H9 (cell line): Measurements from ENCODE around the gene SERPINE3. TPM values are rescaled to one million over a fixed set of nuclear protein-coding genes. Genes with fewer than 3 reads are reported as not detected.

Experiments used
- DNase-seq: peaks from one replicate; pipeline ENCODE4 v3.0.0-alpha.2; 2017
- H2AFZ ChIP-seq: one replicate; pipeline ENCODE4 v1.6.1; 2013; ENCODE audit warnings: mild to moderate bottlenecking, low read length, control low read depth, moderate library complexity
- H2AK5ac ChIP-seq: 2 replicates; pipeline ENCODE4 v1.6.1; 2013; ENCODE audit warnings: low read length, control low read depth, mixed read lengths; ENCODE audit not compliant: insufficient read length
- H2BK120ac ChIP-seq: one replicate; pipeline ENCODE4 v1.6.1; 2013; ENCODE audit warnings: low read depth, mild to moderate bottlenecking, low read length, control low read depth, inconsistent platforms; ENCODE audit not compliant: poor library complexity, severe bottlenecking
- H2BK12ac ChIP-seq: 2 replicates; pipeline ENCODE4 v1.6.1; 2013; ENCODE audit warnings: low read length, control low read depth, mixed read lengths, low read depth; ENCODE audit not compliant: insufficient read length
- H2BK15ac ChIP-seq: 2 replicates; pipeline ENCODE4 v1.6.1; 2013; ENCODE audit warnings: low read depth, low read length, control low read depth
- H2BK20ac ChIP-seq: one replicate; pipeline ENCODE4 v1.6.1; 2013; ENCODE audit warnings: low read depth, mild to moderate bottlenecking, low read length, control low read depth, inconsistent platforms; ENCODE audit not compliant: poor library complexity, severe bottlenecking
- H2BK5ac ChIP-seq: 2 replicates; pipeline ENCODE4 v1.6.1; 2013; ENCODE audit warnings: low read length, control low read depth, mixed read lengths; ENCODE audit not compliant: insufficient read length
- H3K14ac ChIP-seq: 2 replicates; pipeline ENCODE4 v1.6.1; 2013; ENCODE audit warnings: low read length, control low read depth; ENCODE audit not compliant: insufficient read depth
- H3K18ac ChIP-seq: 2 replicates; pipeline ENCODE4 v1.6.1; 2013; ENCODE audit warnings: low read depth, mild to moderate bottlenecking, mixed read lengths, low read length, control low read depth; ENCODE audit not compliant: insufficient read length
- H3K23ac ChIP-seq: 2 replicates; pipeline ENCODE4 v1.6.1; 2013; ENCODE audit warnings: low read length, control low read depth, mixed read lengths, low read depth; ENCODE audit not compliant: insufficient read length
- H3K23me2 ChIP-seq: 2 replicates; pipeline ENCODE4 v1.6.1; 2013; ENCODE audit warnings: low read depth, mild to moderate bottlenecking, mixed read lengths, low read length, control low read depth; ENCODE audit not compliant: insufficient read length, poor library complexity, severe bottlenecking
- H3K27ac ChIP-seq: 2 replicates; pipeline ENCODE4 v1.5.1; 2013; ENCODE audit warnings: low read length, control low read depth, mixed read lengths, low read depth; ENCODE audit not compliant: insufficient read length
- H3K27me3 ChIP-seq: 2 replicates; pipeline ENCODE4 v1.6.1; 2013; ENCODE audit warnings: low read length, control low read depth, inconsistent platforms; ENCODE audit not compliant: insufficient read depth
- H3K4ac ChIP-seq: 2 replicates; pipeline ENCODE4 v1.6.1; 2013; ENCODE audit warnings: low read depth, mild to moderate bottlenecking, control low read depth, inconsistent platforms, low read length, moderate library complexity
- H3K4me1 ChIP-seq: 2 replicates; pipeline ENCODE4 v1.6.1; 2013; ENCODE audit warnings: low read length, control low read depth, inconsistent platforms; ENCODE audit not compliant: insufficient read depth
- H3K4me2 ChIP-seq: 2 replicates; pipeline ENCODE4 v1.6.1; 2013; ENCODE audit warnings: low read length, control low read depth, mixed read lengths; ENCODE audit not compliant: insufficient read length, insufficient read depth
- H3K56ac ChIP-seq: 2 replicates; pipeline ENCODE4 v1.6.1; 2013; ENCODE audit warnings: low read depth, mild to moderate bottlenecking, mixed read lengths, low read length, control low read depth; ENCODE audit not compliant: insufficient read length
- H3K79me1 ChIP-seq: 2 replicates; pipeline ENCODE4 v1.6.1; 2013; ENCODE audit warnings: low read depth, mild to moderate bottlenecking, moderate library complexity, low read length, control low read depth, inconsistent platforms; ENCODE audit not compliant: insufficient read depth, poor library complexity, severe bottlenecking
- H3K79me2 ChIP-seq: 2 replicates; pipeline ENCODE4 v1.6.1; 2013; ENCODE audit warnings: low read length, control low read depth, inconsistent platforms; ENCODE audit not compliant: insufficient read depth
- H3K9ac ChIP-seq: 2 replicates; pipeline ENCODE4 v1.6.1; 2013; ENCODE audit warnings: low read length, control low read depth, mixed read lengths; ENCODE audit not compliant: insufficient read length; ENCODE audit errors: extremely low read depth
- H3K9me3 ChIP-seq: one replicate; pipeline ENCODE4 v1.6.1; 2013; ENCODE audit warnings: low read depth, low read length, inconsistent platforms; ENCODE audit not compliant: control insufficient read depth
- H3T11ph ChIP-seq: one replicate; pipeline ENCODE4 v1.6.1; 2013; ENCODE audit warnings: mild to moderate bottlenecking, low read length, control low read depth, inconsistent platforms
- H4K20me1 ChIP-seq: one replicate; pipeline ENCODE4 v1.6.1; 2013; ENCODE audit not compliant: control insufficient read depth, insufficient read length, insufficient read depth
- H4K5ac ChIP-seq: 2 replicates; pipeline ENCODE4 v1.6.1; 2013; ENCODE audit warnings: low read depth, mild to moderate bottlenecking, mixed read lengths, low read length, control low read depth; ENCODE audit not compliant: insufficient read length
- H4K8ac ChIP-seq: replicated peaks from 2 replicates; pipeline ENCODE4 v1.6.1; 2013; ENCODE audit warnings: low read length, control low read depth, mixed read lengths, low read depth; ENCODE audit not compliant: insufficient read length
- H4K91ac ChIP-seq: 2 replicates; pipeline ENCODE4 v1.6.1; 2013; ENCODE audit warnings: low read depth, mild to moderate bottlenecking, moderate library complexity, mixed read lengths, low read length, control low read depth; ENCODE audit not compliant: insufficient read length
- H3K27ac Mint-ChIP-seq, 3 experiments: 2 replicates in 2 of 3; 3 replicates in 1 of 3; pipeline ENCODE4 v1.8.0; 2020 to 2021; ENCODE audit warnings: mixed read lengths in 3 of 3, mild to moderate bottlenecking in 1 of 3, moderate library complexity in 1 of 3
- H3K27me3 Mint-ChIP-seq: 2 replicates; pipeline ENCODE4 v1.8.0; 2021; ENCODE audit warnings: low read depth, mild to moderate bottlenecking, moderate library complexity, mixed read lengths
- H3K36me3 Mint-ChIP-seq, 3 experiments: 2 replicates in 2 of 3; 3 replicates in 1 of 3; pipeline ENCODE4 v1.8.0; 2020 to 2021; ENCODE audit warnings: low read depth in 3 of 3, mixed read lengths in 3 of 3; ENCODE audit not compliant: insufficient read depth in 1 of 3
- H3K4me1 Mint-ChIP-seq, 2 experiments: 2 replicates each; pipeline ENCODE4 v1.8.0; 2020; ENCODE audit warnings: mixed read lengths in 2 of 2
- H3K4me3 Mint-ChIP-seq, 2 experiments: 2 replicates in 1 of 2; 3 replicates in 1 of 2; pipeline ENCODE4 v1.8.0; 2020 to 2021; ENCODE audit warnings: mild to moderate bottlenecking in 2 of 2, mixed read lengths in 2 of 2, moderate library complexity in 1 of 2
- H3K9me3 Mint-ChIP-seq, 2 experiments: 2 replicates in 1 of 2; 3 replicates in 1 of 2; pipeline ENCODE4 v1.8.0; 2020; ENCODE audit warnings: mild to moderate bottlenecking in 2 of 2, mixed read lengths in 2 of 2, moderate library complexity in 1 of 2
- WGBS: extraction: QIAGEN DNeasy Blood & Tissue Kit; methylation state at CpG from one replicate; pipeline ENCODE4 v1.1.7; 2013; ENCODE audit warnings: missing lambda C conversion rate, low lambda C conversion rate, mixed read lengths; ENCODE audit not compliant: insufficient read length; ENCODE audit errors: extremely low coverage; 5-methylcytosine and 5-hydroxymethylcytosine counted together
- total RNA-seq: library from RNA; stranded (reverse); gene quantifications from 2 replicates; pipeline ENCODE4 v1.2.1, GENCODE V29; 2021
- TF ChIP-seq, protein P1 (sequence below): fragments of 200-600 bp; sonication (generic); conservative IDR thresholded peaks from 3 replicates; pipeline ENCODE4 v1.8.0; 2021; ENCODE audit warnings: antibody characterized with exemption, mild to moderate bottlenecking

The SERPINE3 gene
- total RNA-seq, 1 experiment from 2014 or later: not detected

DNA sequence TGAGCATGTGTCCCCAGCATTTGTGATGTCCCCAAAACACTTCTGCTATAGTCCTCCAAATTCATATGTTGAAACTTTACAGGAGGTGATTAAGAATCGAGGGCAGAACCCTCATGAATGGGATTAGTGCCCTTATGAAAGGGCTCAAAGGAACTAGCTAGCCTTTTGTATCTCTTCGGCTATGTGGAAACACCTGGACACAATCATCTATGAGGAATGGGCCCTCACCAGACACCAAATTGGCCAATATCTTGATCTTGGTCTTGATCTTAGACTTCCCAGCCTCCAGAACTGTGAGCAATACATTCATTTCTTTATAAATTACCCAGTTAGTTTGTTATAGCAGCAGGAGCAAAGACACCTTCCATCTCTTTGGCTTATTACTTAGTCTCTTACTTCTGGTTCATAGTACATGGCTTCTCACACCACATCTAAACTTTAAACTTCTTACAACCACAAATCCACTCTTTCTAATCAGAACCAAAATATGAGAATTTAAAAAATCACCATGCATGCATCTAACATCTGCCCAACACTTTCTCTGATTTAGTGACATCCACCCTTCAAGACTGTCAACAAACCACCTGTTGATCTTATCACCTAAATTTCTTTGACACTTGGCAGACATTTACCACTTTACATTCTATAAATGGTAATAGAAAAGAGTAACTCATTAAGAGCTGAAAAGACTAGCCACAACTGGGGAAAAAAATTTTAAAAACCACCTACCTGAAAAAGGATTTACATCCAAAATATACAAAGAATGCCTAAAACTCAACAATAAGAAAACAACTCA lies 6.7 kb upstream of the SERPINE3 start:
- Histone ChIP-seq H2BK5ac (no peak overlapping the region), H3K14ac (no peak overlapping the region), H3K9me3 (no peaks in the 10 kb centered on the region), H3K9ac (no peak overlapping the region), H3T11ph (no peak overlapping the region), H3K18ac (no peak overlapping the region), H2BK20ac (no peak overlapping the region), H3K56ac (no peak overlapping the region), H4K20me1 (no peaks in the 10 kb centered on the region), H3K4me1 (no peaks in the 10 kb centered on the region; the same call in 1 of the 2 replicates), H3K27ac (no peak overlapping the region), H3K79me2 (no peaks in the 10 kb centered on the region), H2BK15ac (no peak overlapping the region), H4K5ac (no peak overlapping the region), H3K4ac (no peak overlapping the region), H3K27me3 (no peaks in the 10 kb centered on the region), H3K23ac (no peak overlapping the region), H2BK12ac (no peak overlapping the region), H2BK120ac (no peak overlapping the region), H3K4me2 (no peak overlapping the region), H2AK5ac (no peak overlapping the region), H3K23me2 (no peaks in the 10 kb centered on the region), H4K91ac (no peak overlapping the region), H3K79me1 (no peaks in the 10 kb centered on the region), H4K8ac (no peak overlapping the region), H2AFZ (no peak overlapping the region)
- no peaks in the 10 kb centered on the region for H3K9me3 Mint-ChIP-seq
- peaks cover 19 to 30% of the 10 kb centered on the region in 2 experiments for H3K4me1 Mint-ChIP-seq
- no peak overlapping the region for H3K4me3 Mint-ChIP-seq
- no peaks in the 10 kb centered on the region for H3K36me3 Mint-ChIP-seq
- TF ChIP-seq, protein P1, sequence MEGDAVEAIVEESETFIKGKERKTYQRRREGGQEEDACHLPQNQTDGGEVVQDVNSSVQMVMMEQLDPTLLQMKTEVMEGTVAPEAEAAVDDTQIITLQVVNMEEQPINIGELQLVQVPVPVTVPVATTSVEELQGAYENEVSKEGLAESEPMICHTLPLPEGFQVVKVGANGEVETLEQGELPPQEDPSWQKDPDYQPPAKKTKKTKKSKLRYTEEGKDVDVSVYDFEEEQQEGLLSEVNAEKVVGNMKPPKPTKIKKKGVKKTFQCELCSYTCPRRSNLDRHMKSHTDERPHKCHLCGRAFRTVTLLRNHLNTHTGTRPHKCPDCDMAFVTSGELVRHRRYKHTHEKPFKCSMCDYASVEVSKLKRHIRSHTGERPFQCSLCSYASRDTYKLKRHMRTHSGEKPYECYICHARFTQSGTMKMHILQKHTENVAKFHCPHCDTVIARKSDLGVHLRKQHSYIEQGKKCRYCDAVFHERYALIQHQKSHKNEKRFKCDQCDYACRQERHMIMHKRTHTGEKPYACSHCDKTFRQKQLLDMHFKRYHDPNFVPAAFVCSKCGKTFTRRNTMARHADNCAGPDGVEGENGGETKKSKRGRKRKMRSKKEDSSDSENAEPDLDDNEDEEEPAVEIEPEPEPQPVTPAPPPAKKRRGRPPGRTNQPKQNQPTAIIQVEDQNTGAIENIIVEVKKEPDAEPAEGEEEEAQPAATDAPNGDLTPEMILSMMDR: no peak
- no peak overlapping the region for H3K27ac Mint-ChIP-seq
- DNase-seq: no peak
- H3K27me3 Mint-ChIP-seq: no peaks in the 10 kb centered on the region; the same call in 1 of the 2 replicates
- no CpG with 5 or more reads among the region's 2 CpGs for WGBS
